Panc1 (cell line): Measurements from ENCODE around the gene PRLH. TPM values are rescaled to one million over a fixed set of nuclear protein-coding genes. Genes with fewer than 3 reads are reported as not detected.

ENCODE experiments used
- ATAC-seq: fragments of 200-7000 bp; cut with Tn5 transposase; 2 replicates; pipeline ENCODE4 v1.9.1; 2020; ENCODE audit warnings: mild to moderate bottlenecking, moderate library complexity
- BruUV-seq: library from RNA; stranded (reverse); fragments of 400-500 nt; replicated peaks from 2 replicates; lab custom pipeline; 2021; lab: Mats Ljungman, UMichigan
- CTCF ChIA-PET: fragments of 300-600 bp; sonication (Branson Sonifier 250); formaldehyde crosslinking; loops from one replicate; lab custom pipeline; 2022; ENCODE audit warnings: antibody characterized with exemption; lab: Charles Lee
- POLR2A ChIA-PET: fragments of 300-600 bp; sonication (Branson Sonifier 250); formaldehyde crosslinking; loops from one replicate; lab custom pipeline; 2022; ENCODE audit warnings: antibody characterized with exemption; lab: Charles Lee
- DNase-seq: peaks from one replicate; pipeline ENCODE4 v3.0.0-alpha.2; 2010; ENCODE audit warnings: low read depth, low spot score
- H3K27ac ChIP-seq: 2 replicates; pipeline ENCODE4 v1.5.1; 2011; ENCODE audit warnings: mild to moderate bottlenecking, low read length, inconsistent platforms
- H3K27me3 ChIP-seq: fragments of 200-500 bp; sonication (Bioruptor generic); 2 replicates; pipeline ENCODE4 v1.6.0; 2014; ENCODE audit warnings: low read length, inconsistent platforms; ENCODE audit not compliant: control insufficient read depth, insufficient read depth
- H3K36me3 ChIP-seq: fragments of 200-500 bp; sonication (Bioruptor generic); 2 replicates; pipeline ENCODE4 v1.5.1; 2014; ENCODE audit warnings: inconsistent platforms, mild to moderate bottlenecking, low read length, moderate library complexity; ENCODE audit not compliant: control insufficient read depth, insufficient read depth
- H3K4me1 ChIP-seq: 2 replicates; pipeline ENCODE4 v1.5.1; 2011; ENCODE audit warnings: inconsistent platforms, mild to moderate bottlenecking, low read length, moderate library complexity; ENCODE audit not compliant: control insufficient read depth, insufficient read depth
- H3K4me3 ChIP-seq, 2 experiments: 2 replicates each; pipeline ENCODE4 v1.5.1; 2011 to 2012; ENCODE audit warnings: low read depth in 2 of 2, low read length in 2 of 2, mild to moderate bottlenecking in 2 of 2, inconsistent platforms in 1 of 2, moderate library complexity in 1 of 2
- H3K9me3 ChIP-seq: fragments of 200-500 bp; sonication (Bioruptor generic); 2 replicates; pipeline ENCODE4 v1.5.1; 2014; ENCODE audit warnings: low read depth, mild to moderate bottlenecking, inconsistent platforms, low read length, moderate library complexity; ENCODE audit not compliant: control insufficient read depth, insufficient read depth
- CTCF ChIP-seq: fragments of 450-650 bp; IDR thresholded peaks from 2 replicates; pipeline ENCODE4 v1.5.1; 2017; ENCODE audit warnings: mild to moderate bottlenecking
- POLR2AphosphoS5 ChIP-seq: IDR thresholded peaks from 2 replicates; pipeline ENCODE4 v1.6.1; 2012; ENCODE audit warnings: mild to moderate bottlenecking, low read depth, low read length, moderate library complexity
- REST ChIP-seq, 2 experiments: IDR thresholded peaks; 2 replicates each; pipeline ENCODE4 v1.6.1; 2011 to 2012; ENCODE audit warnings: low read depth in 2 of 2, control low read depth in 1 of 2, low read length in 1 of 2, mild to moderate bottlenecking in 1 of 2, moderate library complexity in 1 of 2; ENCODE audit not compliant: insufficient read depth in 1 of 2
- SIN3A ChIP-seq: IDR thresholded peaks from 2 replicates; pipeline ENCODE4 v1.6.1; 2012; ENCODE audit warnings: low read depth, mild to moderate bottlenecking, low read length, moderate library complexity, borderline replicate concordance; ENCODE audit not compliant: insufficient read depth
- TCF7L2 ChIP-seq: IDR thresholded peaks from 2 replicates; pipeline ENCODE4 v1.6.1; 2011; ENCODE audit warnings: mild to moderate bottlenecking, low read depth, low read length, inconsistent platforms
- in situ Hi-C: cut with HindIII; loops from 2 replicates; pipeline ENCODE4 v1.10.0; 2016; ENCODE audit warnings: low sequenced_read_pairs, low pct_unique_long_range_greater_than_20kb
- intact Hi-C: fragments of 100-400 bp; cut with micrococcal nuclease; formaldehyde crosslinking; loops from one replicate; pipeline ENCODE4 v1.10.0; 2022; ENCODE audit not compliant: unreplicated experiment
- total RNA-seq: library from RNA; stranded (reverse); gene quantifications from one replicate; pipeline ENCODE4 v1.2.1, GENCODE V29; 2021; ENCODE audit not compliant: unreplicated experiment

Gene PRLH
- total RNA-seq, 1 experiment from 2014 or later = not detected

GRCh38 chr2:237539681-237540080, 26.7 kb upstream of the PRLH start:
- Histone ChIP-seq H3K36me3 (no peaks in the 10 kb centered on the region), H3K4me1 (no peaks in the 10 kb centered on the region), H3K9me3 (no peaks in the 10 kb centered on the region), H3K27me3 (no peaks in the 10 kb centered on the region), H3K27ac (no peak overlapping the region), H3K4me3 (no peak overlapping the region)
- no peak for ATAC-seq
- ChIA-PET CTCF (interaction anchor here (1.4 kb wide), 1 partner anchor 32 kb away, joined by 5 read pairs; no protein-coding TSS in a partner anchor), POLR2A (no interaction called here)
- BruUV-seq = no TSS peak
- no peak for TF ChIP-seq SIN3A
- no peak for TF ChIP-seq TCF7L2
- no peak for TF ChIP-seq POLR2AphosphoS5
- no peak for TF ChIP-seq CTCF
- TF ChIP-seq REST (IDR thresholded peaks at IDR 0.05; ENCODE audit: insufficient read depth in 1 of 2, low read depth in 2 of 2, low read length in 1 of 2) = no peak
- DNase-seq = no peak
- intact Hi-C loops = no loop called here
- in situ Hi-C loops = no loop called here

- Histone ChIP-seq H3K4me1 (no peaks in the 10 kb centered on the region), H3K4me3 (no peak overlapping the region), H3K27ac (no peak overlapping the region), H3K9me3 (no peaks in the 10 kb centered on the region), H3K36me3 (no peaks in the 10 kb centered on the region), H3K27me3 (no peaks in the 10 kb centered on the region)
- intact Hi-C loops (no loop called here), in situ Hi-C loops (no loop called here)
- ChIA-PET POLR2A (no interaction called here), CTCF (interaction anchor here (0.8 to 1.4 kb wide), 2 partner anchors 28 to 31 kb away, joined by 3 to 5 read pairs; no protein-coding TSS in a partner anchor)
- ATAC-seq (peak; percentile 26), DNase-seq (no peak)
- no peak for TF ChIP-seq SIN3A
- TF ChIP-seq POLR2AphosphoS5 = no peak
- no peak for TF ChIP-seq REST (IDR thresholded peaks at IDR 0.05; ENCODE audit: insufficient read depth in 1 of 2, low read depth in 2 of 2, low read length in 1 of 2)
- no peak for TF ChIP-seq CTCF
- no peak for TF ChIP-seq TCF7L2
- no TSS peak for BruUV-seq
These were observed 26.1 kb upstream of the PRLH start for GRCh38 chr2:237540223-237540775.
